AG04449 (cell line): ENCODE data around the gene ZNF768.

Experiments used
- CTCF ChIA-PET: fragments of 350-600 bp; formaldehyde crosslinking; extraction: SDS; loops from one replicate; lab custom pipeline; 2021; ENCODE audit warnings: antibody characterized with exemption; lab: Yijun Ruan, JAX
- POLR2A ChIA-PET: fragments of 400-600, 350-600 bp; formaldehyde crosslinking; extraction: SDS; loops from one replicate; lab custom pipeline; 2020; ENCODE audit warnings: antibody characterized with exemption, inconsistent platforms; lab: Yijun Ruan, JAX
- DNase-seq: peaks from one replicate; pipeline ENCODE4 v3.0.0-alpha.2; 2010; ENCODE audit warnings: low read depth, low spot score
- H3K4me3 ChIP-seq: 2 replicates; pipeline ENCODE4 v1.5.1; 2011; ENCODE audit warnings: low read depth, mild to moderate bottlenecking, control low read depth, low read length
- TF ChIP-seq, protein P1 (sequence below): IDR thresholded peaks from one replicate; pipeline ENCODE4 v1.5.1; 2011; ENCODE audit warnings: mild to moderate bottlenecking, moderate library complexity, low read length, control low read depth, inconsistent platforms; ENCODE audit not compliant: insufficient read depth; ENCODE audit errors: missing control alignments

ZNF768 gene

DNA sequence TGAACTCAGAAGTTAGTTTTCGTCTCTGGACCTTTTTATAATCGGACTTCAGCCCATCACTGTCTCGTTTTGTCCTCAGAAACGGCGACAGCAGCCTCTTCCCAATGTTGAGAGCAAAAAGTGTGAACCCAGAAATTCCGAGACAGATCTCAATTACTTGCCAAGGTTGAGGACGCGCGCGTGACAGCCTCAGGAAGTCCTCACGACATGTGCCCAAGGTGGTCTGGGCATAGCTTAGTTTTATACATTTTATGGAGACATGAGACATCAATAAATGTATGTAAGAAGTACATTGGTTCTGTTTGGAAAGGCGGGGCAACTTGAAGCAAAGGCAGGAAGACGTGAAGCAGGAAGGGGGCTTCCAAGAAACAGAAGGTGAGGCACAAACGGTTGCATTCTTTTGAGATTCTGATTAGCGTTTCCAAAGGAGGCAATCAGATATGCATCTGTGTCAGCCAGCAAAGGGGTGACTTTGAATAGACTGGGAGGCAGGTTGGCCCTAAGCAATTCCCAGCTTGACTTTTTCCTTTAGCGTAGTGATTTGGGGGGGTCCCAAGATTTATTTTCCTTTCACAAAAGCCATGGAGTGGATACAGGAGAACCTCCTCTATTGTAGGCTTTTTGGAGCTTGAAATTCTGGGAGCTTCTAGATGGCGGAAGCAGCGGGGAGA, 8.9 kb upstream of the ZNF768 start:
- TF ChIP-seq, protein P1, sequence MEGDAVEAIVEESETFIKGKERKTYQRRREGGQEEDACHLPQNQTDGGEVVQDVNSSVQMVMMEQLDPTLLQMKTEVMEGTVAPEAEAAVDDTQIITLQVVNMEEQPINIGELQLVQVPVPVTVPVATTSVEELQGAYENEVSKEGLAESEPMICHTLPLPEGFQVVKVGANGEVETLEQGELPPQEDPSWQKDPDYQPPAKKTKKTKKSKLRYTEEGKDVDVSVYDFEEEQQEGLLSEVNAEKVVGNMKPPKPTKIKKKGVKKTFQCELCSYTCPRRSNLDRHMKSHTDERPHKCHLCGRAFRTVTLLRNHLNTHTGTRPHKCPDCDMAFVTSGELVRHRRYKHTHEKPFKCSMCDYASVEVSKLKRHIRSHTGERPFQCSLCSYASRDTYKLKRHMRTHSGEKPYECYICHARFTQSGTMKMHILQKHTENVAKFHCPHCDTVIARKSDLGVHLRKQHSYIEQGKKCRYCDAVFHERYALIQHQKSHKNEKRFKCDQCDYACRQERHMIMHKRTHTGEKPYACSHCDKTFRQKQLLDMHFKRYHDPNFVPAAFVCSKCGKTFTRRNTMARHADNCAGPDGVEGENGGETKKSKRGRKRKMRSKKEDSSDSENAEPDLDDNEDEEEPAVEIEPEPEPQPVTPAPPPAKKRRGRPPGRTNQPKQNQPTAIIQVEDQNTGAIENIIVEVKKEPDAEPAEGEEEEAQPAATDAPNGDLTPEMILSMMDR = no peak
- H3K4me3 ChIP-seq = peak overlapping the region; percentile 70
- ChIA-PET CTCF (interaction anchor here (0.8 to 2.9 kb wide), 33 partner anchors 8 to 162 kb away, joined by 3 to 27 read pairs (median 6); partner anchors contain the start of genes DCTPP1, ZNF688, ZNF764 and ZNF768), POLR2A (interaction anchor here (0.7 to 2.1 kb wide), 7 partner anchors 8 to 117 kb away, joined by 3 to 6 read pairs (median 4); partner anchors contain the start of genes SEPHS2, ZNF688, ZNF689 and ZNF764)
- no peak for DNase-seq

DNA sequence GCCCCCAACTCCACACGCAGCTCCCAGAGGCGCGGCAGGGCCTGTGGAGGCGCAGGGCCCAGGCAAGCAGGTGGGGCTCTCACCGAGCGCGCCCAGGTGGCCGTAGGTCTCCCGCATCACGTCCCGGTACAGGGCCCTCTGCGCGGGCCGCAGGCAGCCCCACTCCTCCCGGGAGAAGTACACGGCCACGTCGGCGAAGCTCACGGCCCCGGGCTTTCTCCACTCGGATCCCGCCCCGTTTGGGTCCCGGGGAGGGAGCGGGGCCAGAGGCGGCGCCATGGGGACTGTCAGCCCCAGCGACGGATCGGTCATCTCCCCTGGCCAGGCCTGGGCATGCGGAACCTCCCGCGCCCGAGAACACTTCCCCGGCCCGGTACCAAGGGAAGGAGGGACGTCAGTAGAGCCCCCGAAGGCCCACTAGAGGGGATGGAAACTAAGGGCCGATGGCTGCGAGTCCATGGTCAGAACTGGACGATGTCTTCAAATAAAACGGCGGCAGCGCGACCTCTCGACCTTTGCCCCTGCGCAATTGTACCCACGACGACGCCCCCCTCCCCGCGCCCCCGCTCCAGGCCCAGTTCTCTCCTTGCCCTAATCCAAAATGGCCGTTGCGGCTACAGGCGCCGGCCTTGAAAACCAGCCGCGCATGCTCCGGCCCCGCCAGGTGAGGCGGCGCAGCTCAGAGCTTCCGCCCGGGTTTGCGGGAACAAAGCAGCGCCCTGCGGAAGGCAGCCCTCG, 8.2 kb upstream of the ZNF768 start, which contains the start of gene ZNF747:
TSS of gene ZNF747 (minus strand) at position 491 of the 738 bp plus-strand sequence. CDS start at position 312, 179 bp downstream.
- ChIA-PET CTCF (interaction anchor here (1.0 to 2.9 kb wide), 15 partner anchors 9 to 126 kb away, joined by 3 to 27 read pairs (median 7); partner anchors contain the start of genes DCTPP1, ZNF764, ZNF768 and ZNF785), POLR2A (interaction anchor here (0.9 to 2.1 kb wide), 5 partner anchors 24 to 99 kb away, joined by 3 to 6 read pairs (median 4); partner anchors contain the start of genes SEPHS2, ZNF688, ZNF689 and ZNF764)
- peak within 1 kb of the TSS; percentile 70 for H3K4me3 ChIP-seq
- no peak for DNase-seq
- TF ChIP-seq, protein P1 = no peak

DNA sequence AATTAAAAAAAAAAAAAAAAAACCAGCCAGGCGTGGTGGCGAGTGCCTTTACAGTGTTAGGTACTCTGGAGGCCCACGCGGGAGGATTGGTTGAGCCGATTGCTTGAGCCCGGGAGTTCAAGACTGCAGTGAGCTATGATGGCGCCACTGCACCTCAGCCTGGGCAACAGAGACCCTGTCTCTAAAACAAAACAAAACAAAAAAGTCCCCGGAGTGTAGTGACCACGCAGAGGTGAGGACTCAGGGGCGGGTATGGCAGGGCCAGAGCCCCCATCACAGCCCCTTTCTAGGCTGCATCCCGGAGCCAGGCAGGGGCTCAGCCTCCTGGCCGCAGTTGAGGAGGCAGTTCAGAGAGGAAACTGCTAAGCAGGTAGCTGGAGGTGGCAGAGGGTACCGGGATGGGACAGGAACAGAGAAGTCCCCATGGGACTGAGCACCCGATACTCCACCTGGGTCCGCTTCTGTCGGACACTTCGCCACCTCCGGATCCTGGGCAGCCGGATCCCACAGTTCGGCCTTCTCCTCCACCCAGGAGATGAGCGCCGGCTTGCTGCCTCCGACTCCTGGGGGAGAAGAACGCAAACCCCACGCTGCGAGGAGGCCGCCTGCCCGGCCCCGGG, 7.5 kb upstream of the ZNF768 start:
- ChIA-PET CTCF (interaction anchor here (1.0 to 1.6 kb wide), 2 partner anchors 99 to 125 kb away, joined by 3 read pairs; no protein-coding TSS in a partner anchor), POLR2A (interaction anchor here (2.1 kb wide), 1 partner anchor 25 kb away, joined by 6 read pairs; the partner anchor contains the start of gene ZNF764)
- peak overlapping the region; percentile 70 for H3K4me3 ChIP-seq
- DNase-seq = no peak
- TF ChIP-seq, protein P1 = no peak

DNA sequence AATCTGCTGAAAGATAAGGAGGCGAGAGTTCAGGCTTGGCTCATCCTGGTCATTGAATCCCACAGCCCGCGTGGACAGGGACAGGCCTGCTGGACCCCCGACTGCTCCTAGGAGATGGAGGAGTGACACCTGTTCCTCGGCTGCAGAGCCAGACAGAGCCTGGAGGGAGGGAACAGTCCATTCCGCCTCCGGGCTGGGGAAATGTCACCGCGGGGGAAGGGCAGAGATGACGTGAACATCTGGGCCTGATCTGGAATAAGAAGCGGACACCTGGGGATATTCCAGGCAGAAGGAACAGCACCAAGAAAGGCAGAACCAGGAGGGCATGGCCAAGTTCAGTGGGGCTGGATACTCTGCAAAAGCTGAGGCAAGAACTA, 6.8 kb upstream of the ZNF768 start:
- POLR2A ChIA-PET = no interaction called here
- CTCF ChIA-PET = no interaction called here
- TF ChIP-seq, protein P1 = no peak
- peak overlapping the region; percentile 70; the same call in 1 of the 2 replicates for H3K4me3 ChIP-seq
- no peak for DNase-seq

DNA sequence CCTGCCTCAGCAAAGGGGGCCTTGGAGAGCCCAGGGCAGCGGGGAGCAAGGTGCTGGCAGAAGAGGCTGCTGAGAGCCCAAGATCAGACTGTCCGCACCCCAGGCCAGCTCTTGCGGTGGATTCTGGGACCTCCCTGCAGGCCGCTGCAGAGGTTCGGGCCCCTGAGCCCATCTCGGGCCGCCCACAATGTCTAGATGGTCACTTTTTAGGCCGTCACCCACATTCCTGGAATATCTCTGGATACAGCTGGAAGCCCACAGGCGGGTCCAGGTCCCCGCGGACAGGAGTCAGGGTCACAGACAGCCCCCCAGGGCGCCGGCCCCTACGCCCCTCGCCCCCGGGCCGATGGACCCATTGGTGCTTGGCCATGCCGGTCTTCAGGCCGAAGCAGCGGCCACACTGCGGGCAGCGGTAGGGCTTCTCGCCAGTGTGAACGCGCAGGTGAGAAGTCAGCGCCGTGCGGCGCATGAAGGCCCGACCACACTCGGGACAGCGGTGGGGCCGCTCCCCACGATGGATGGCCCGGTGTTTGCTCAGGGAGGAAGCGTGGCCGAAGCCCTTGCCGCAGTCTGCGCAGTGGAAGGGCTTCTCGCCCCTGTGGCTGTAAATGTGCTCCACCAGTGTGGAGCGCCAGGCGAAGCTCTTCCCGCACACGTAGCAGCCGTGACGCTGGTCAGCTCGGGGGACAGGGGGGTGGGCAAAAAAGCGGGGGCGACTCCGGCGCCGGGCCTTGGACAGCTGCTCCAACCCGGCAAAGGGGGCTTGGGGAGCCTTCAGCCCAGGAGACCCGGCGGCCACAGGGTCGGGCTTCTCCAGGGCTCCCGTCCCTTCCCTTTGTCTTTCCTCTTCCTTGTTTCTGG, 6.1 kb upstream of the ZNF768 start:
- ChIA-PET POLR2A (interaction anchor here (0.7 kb wide), 1 partner anchor 49 kb away, joined by 3 read pairs; no protein-coding TSS in a partner anchor), CTCF (interaction anchor here (1.3 kb wide), 1 partner anchor 11 kb away, joined by 3 read pairs; no protein-coding TSS in a partner anchor)
- H3K4me3 ChIP-seq = no peak overlapping the region
- TF ChIP-seq, protein P1 = no peak
- no peak for DNase-seq
